H1 (cell line): ENCODE measurements around the gene CHPF. TPM values are rescaled to one million over a fixed set of nuclear protein-coding genes. Genes with fewer than 3 reads are reported as not detected.
A peak's percentile ranks its signal among the peaks of the same experiment; 100 is the strongest.

Experiments
- CTCF ChIA-PET: fragments of 300-600 bp; sonication (Branson Sonifier 250); formaldehyde crosslinking; loops from one replicate; lab custom pipeline; 2021; ENCODE audit not compliant: partially characterized antibody; lab: Charles Lee
- POLR2A ChIA-PET: fragments of 300-600 bp; sonication (Branson Sonifier 250); formaldehyde crosslinking; loops from one replicate; lab custom pipeline; 2021; ENCODE audit warnings: inconsistent platforms; ENCODE audit not compliant: partially characterized antibody; lab: Charles Lee
- DNase-seq, 2 experiments: peaks; one replicate each; pipeline versions ENCODE4 v3.0.0 to v3.0.0-alpha.2; 2010 to 2022; ENCODE audit warnings: low spot score in 2 of 2, low read depth in 1 of 2, mixed read lengths in 1 of 2
- FAIRE-seq: peaks from 2 replicates; lab custom pipeline; 2011; peaks lifted over from hg19 to GRCh38; lab: Jason Lieb, UNC
- H2AFZ ChIP-seq: 2 replicates; pipeline ENCODE4 v1.8.1; 2012; ENCODE audit warnings: low read length, inconsistent platforms
- H2AK5ac ChIP-seq: 2 replicates; pipeline ENCODE4 v1.6.1; 2013; ENCODE audit warnings: low read depth, low read length
- H2BK120ac ChIP-seq: replicated peaks from 2 replicates; pipeline ENCODE3; 2013; ENCODE audit warnings: low read depth, low read length, inconsistent platforms
- H2BK12ac ChIP-seq: 2 replicates; pipeline ENCODE4 v1.6.1; 2013; ENCODE audit warnings: low read depth, low read length
- H2BK15ac ChIP-seq: 2 replicates; pipeline ENCODE4 v1.6.1; 2013; ENCODE audit warnings: low read length
- H2BK20ac ChIP-seq: 2 replicates; pipeline ENCODE4 v1.6.1; 2013; ENCODE audit warnings: low read length
- H2BK5ac ChIP-seq: 2 replicates; pipeline ENCODE4 v1.6.1; 2013; ENCODE audit warnings: low read depth, low read length
- H3K14ac ChIP-seq: 2 replicates; pipeline ENCODE4 v1.6.1; 2013; ENCODE audit warnings: inconsistent platforms; ENCODE audit not compliant: insufficient read length
- H3K18ac ChIP-seq: 2 replicates; pipeline ENCODE4 v1.6.1; 2013; ENCODE audit warnings: low read length; ENCODE audit errors: extremely low read depth
- H3K23ac ChIP-seq: 2 replicates; pipeline ENCODE4 v1.6.1; 2013; ENCODE audit warnings: inconsistent platforms; ENCODE audit not compliant: insufficient read length
- H3K23me2 ChIP-seq: 2 replicates; pipeline ENCODE4 v1.6.1; 2013; ENCODE audit warnings: low read depth, low read length
- H3K27ac ChIP-seq: 2 replicates; pipeline ENCODE4 v1.6.1; 2011; ENCODE audit warnings: low read depth, low read length, inconsistent platforms
- H3K27me3 ChIP-seq, 4 experiments: replicated peaks in 1 of 4; 1 replicate in 1 of 4; 2 replicates in 3 of 4; pipeline versions ENCODE4 v1.6.1 to v1.8.1; 2011 to 2013; ENCODE audit warnings: low read length in 3 of 4, mild to moderate bottlenecking in 3 of 4, inconsistent platforms in 2 of 4, mixed read lengths in 2 of 4, moderate library complexity in 1 of 4; ENCODE audit not compliant: control insufficient read depth in 3 of 4, insufficient read depth in 3 of 4; ENCODE audit errors: extremely low read depth in 1 of 4
- H3K36me3 ChIP-seq, 4 experiments: 2 replicates each; pipeline versions ENCODE4 v1.6.1 to v1.8.1; 2011 to 2013; ENCODE audit warnings: mild to moderate bottlenecking in 4 of 4, low read length in 3 of 4, moderate library complexity in 2 of 4, control low read depth in 1 of 4, inconsistent platforms in 1 of 4; ENCODE audit not compliant: insufficient read depth in 4 of 4, control insufficient read depth in 2 of 4
- H3K4ac ChIP-seq: replicated peaks from 2 replicates; pipeline ENCODE3; 2013; ENCODE audit warnings: low read length, low read depth, mixed read lengths, inconsistent platforms; ENCODE audit not compliant: insufficient read length
- H3K4me1 ChIP-seq, 4 experiments: replicated peaks in 1 of 4; 1 replicate in 1 of 4; 2 replicates in 3 of 4; pipeline versions ENCODE4 v1.6.1 to v1.8.1; 2011 to 2013; ENCODE audit warnings: low read length in 3 of 4, inconsistent platforms in 2 of 4, mixed read lengths in 1 of 4; ENCODE audit not compliant: insufficient read depth in 4 of 4, control insufficient read depth in 3 of 4
- H3K4me2 ChIP-seq, 2 experiments: 2 replicates each; pipeline versions ENCODE4 v1.6.1 to v1.8.1; 2011 to 2013; ENCODE audit warnings: low read depth in 2 of 2, low read length in 2 of 2, control low read depth in 1 of 2, inconsistent platforms in 1 of 2, mild to moderate bottlenecking in 1 of 2; ENCODE audit not compliant: insufficient read depth in 1 of 2
- H3K4me3 ChIP-seq, 4 experiments: fragments of 200-600, 300-600 bp in 1 of 4; sonication (generic), shearing (Covaris generic), sonication (Bioruptor Twin) in 1 of 4; 2 replicates each; pipeline versions ENCODE4 v1.5.1 to v1.8.1; 2011 to 2016; ENCODE audit warnings: low read length in 4 of 4, low read depth in 3 of 4, control low read depth in 2 of 4, inconsistent platforms in 2 of 4, mild to moderate bottlenecking in 2 of 4, mixed read lengths in 1 of 4, moderate library complexity in 1 of 4; ENCODE audit not compliant: insufficient read depth in 2 of 4; ENCODE audit errors: extremely low read depth in 1 of 4
- H3K56ac ChIP-seq: replicated peaks from 2 replicates; pipeline ENCODE3; 2013; ENCODE audit warnings: low read depth, mild to moderate bottlenecking, mixed read lengths, low read length, inconsistent platforms; ENCODE audit not compliant: insufficient read length
- H3K79me1 ChIP-seq: 2 replicates; pipeline ENCODE4 v1.6.1; 2013; ENCODE audit warnings: low read depth, low read length, control low read depth
- H3K79me2 ChIP-seq, 2 experiments: 2 replicates each; pipeline versions ENCODE4 v1.6.1 to v1.8.1; 2012 to 2013; ENCODE audit warnings: low read length in 2 of 2, mild to moderate bottlenecking in 2 of 2, inconsistent platforms in 1 of 2; ENCODE audit not compliant: insufficient read depth in 2 of 2, control insufficient read depth in 1 of 2
- H3K9ac ChIP-seq, 4 experiments: replicated peaks in 1 of 4; 1 replicate in 1 of 4; 2 replicates in 3 of 4; pipeline versions ENCODE4 v1.6.1 to v1.8.1; 2011 to 2013; ENCODE audit warnings: low read depth in 3 of 4, low read length in 3 of 4, control low read depth in 2 of 4, mild to moderate bottlenecking in 2 of 4, moderate library complexity in 2 of 4, inconsistent platforms in 1 of 4; ENCODE audit errors: extremely low read depth in 1 of 4
- H3K9me3 ChIP-seq, 2 experiments: 2 replicates each; pipeline versions ENCODE4 v1.6.1 to v1.8.1; 2012 to 2013; ENCODE audit warnings: mild to moderate bottlenecking in 2 of 2, moderate library complexity in 2 of 2, control low read depth in 1 of 2, inconsistent platforms in 1 of 2, low read depth in 1 of 2, low read length in 1 of 2, mixed read lengths in 1 of 2; ENCODE audit not compliant: insufficient read depth in 2 of 2
- H4K20me1 ChIP-seq, 2 experiments: replicated peaks in 1 of 2; 2 replicates each; pipeline versions ENCODE3 to v1.8.1; 2011 to 2013; ENCODE audit warnings: inconsistent platforms in 2 of 2, low read length in 2 of 2, mild to moderate bottlenecking in 1 of 2; ENCODE audit not compliant: insufficient read depth in 2 of 2, control insufficient read depth in 1 of 2
- H4K5ac ChIP-seq: 2 replicates; pipeline ENCODE4 v1.6.1; 2013; ENCODE audit warnings: low read length, low read depth, mixed read lengths, inconsistent platforms; ENCODE audit not compliant: insufficient read length
- H4K8ac ChIP-seq: 2 replicates; pipeline ENCODE4 v1.8.0; 2013; ENCODE audit warnings: mild to moderate bottlenecking, moderate library complexity, low read length, inconsistent platforms; ENCODE audit not compliant: insufficient read depth; ENCODE audit errors: extremely low read depth
- H4K91ac ChIP-seq: replicated peaks from 2 replicates; pipeline ENCODE3; 2013; ENCODE audit warnings: low read length, mixed read lengths, inconsistent platforms; ENCODE audit not compliant: insufficient read length
- GABPA ChIP-seq: IDR thresholded peaks from 2 replicates; pipeline ENCODE4 v1.6.1; 2011; ENCODE audit warnings: mild to moderate bottlenecking, low read length, moderate library complexity, borderline replicate concordance; ENCODE audit not compliant: insufficient read depth
- PHF8 ChIP-seq: fragments of 200-600 bp; sonication (generic); conservative IDR thresholded peaks from 2 replicates; pipeline ENCODE4 v1.7.1; 2012; ENCODE audit warnings: low read depth, mild to moderate bottlenecking, inconsistent platforms, low read length, moderate library complexity
- RAD21 ChIP-seq, 2 experiments: IDR thresholded peaks in 1 of 2; conservative IDR thresholded peaks in 1 of 2; 2 replicates each; pipeline ENCODE4 v1.6.1; 2011; ENCODE audit warnings: low read depth in 2 of 2, low read length in 2 of 2, improper control_type of control experiment in 1 of 2, inconsistent platforms in 1 of 2, mild to moderate bottlenecking in 1 of 2, moderate library complexity in 1 of 2
- SIN3A ChIP-seq, 2 experiments: IDR thresholded peaks in 1 of 2; conservative IDR thresholded peaks in 1 of 2; 2 replicates each; pipeline ENCODE4 v1.6.1; 2011 to 2012; ENCODE audit warnings: low read length in 2 of 2, improper control_type of control experiment in 1 of 2, low read depth in 1 of 2, mild to moderate bottlenecking in 1 of 2
- WGBS, 2 experiments: shearing (Covaris generic) in 1 of 2; methylation state at CpG; one replicate each; pipeline versions ENCODE4 v1.1.6 to v1.1.7; 2013 to 2015; ENCODE audit warnings: low lambda C conversion rate in 2 of 2, mixed read lengths in 2 of 2, inconsistent platforms in 1 of 2, low coverage in 1 of 2, missing lambda C conversion rate in 1 of 2; ENCODE audit not compliant: insufficient replicate concordance in 2 of 2, insufficient coverage in 1 of 2, insufficient read length in 1 of 2; ENCODE audit errors: extremely low coverage in 1 of 2, missing lambda C conversion rate in 1 of 2; 5-methylcytosine and 5-hydroxymethylcytosine counted together
- polyA plus RNA-seq, 7 experiments: library from polyadenylated mRNA; depleted of rRNA in 3 of 7; stranded (reverse) in 5 of 7; unstranded in 2 of 7; fragments of >200 nt in 5 of 7; fragments of 200-250 nt in 2 of 7; gene quantifications; 1 replicate in 5 of 7; 2 replicates in 1 of 7; 4 replicates in 1 of 7; pipeline versions ENCODE4 v1.2.1 to v1.2.3, GENCODE V29; 2011 to 2013; ENCODE audit warnings: missing spikeins in 2 of 7, mixed read lengths in 2 of 7
- total RNA-seq: library from RNA; stranded (reverse); fragmentation: NEBNext Ultra II Directional; extraction: Animal tissue kit (Norgen Biotek cat#: 25700); gene quantifications from 2 replicates; pipeline ENCODE4 v1.2.1, GENCODE V29; 2021

Gene CHPF
- total and polyA plus RNA-seq, 2 of the 8 experiments (the other 6 are each of a cell fraction or from before 2014, with no cell fraction given), result 62.9 to 67.3 TPM

DNA sequence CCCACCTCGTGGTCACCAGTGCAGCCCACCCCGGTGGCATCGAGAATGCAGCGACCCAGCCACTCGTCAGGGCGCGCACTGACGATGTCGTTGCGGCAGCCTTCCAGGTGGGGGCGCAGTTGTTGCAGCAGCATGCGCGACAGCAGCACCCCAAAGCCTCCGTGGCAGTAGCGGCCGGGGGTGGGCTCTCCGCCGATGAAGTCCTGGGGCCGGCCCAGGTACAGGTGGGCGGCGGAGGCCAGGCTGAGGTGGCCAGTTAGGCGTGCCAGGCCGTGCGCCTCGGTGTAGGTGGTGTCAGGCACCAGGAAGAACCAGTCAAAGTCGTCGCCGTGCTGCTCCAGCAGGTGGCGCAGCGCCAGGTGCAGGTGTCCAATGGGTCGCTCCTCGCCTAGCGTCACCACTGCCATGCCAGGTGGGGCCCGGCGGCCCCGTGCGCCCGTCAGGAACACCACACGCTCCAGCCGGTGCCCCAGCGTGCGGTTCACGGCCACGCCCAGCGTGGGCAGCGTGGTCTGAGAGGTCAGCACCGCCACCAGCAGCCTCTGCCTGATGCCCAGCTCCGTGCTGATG, 1.9 kb downstream of the CHPF start:
- no peak overlapping the region for H4K91ac ChIP-seq
- peaks cover 4 to 22% (median 12%) of the 10 kb centered on the region in 4 experiments; a peak in 6 of 8 replicates for H3K36me3 ChIP-seq
- H3K9ac ChIP-seq, result no peak overlapping the region
- peak overlapping the region; percentile 4 to 90 (median 46); a peak in 5 of 8 replicates for H3K4me3 ChIP-seq
- no peak overlapping the region for H2BK120ac ChIP-seq
- H2BK20ac ChIP-seq, result no peak overlapping the region
- H3K23me2 ChIP-seq, result peaks cover 14% of the 10 kb centered on the region; the same call in 1 of the 2 replicates
- no peak overlapping the region for H2AFZ ChIP-seq
- H3K4me1 ChIP-seq, result peaks cover 5 to 28% (median 19%) of the 10 kb centered on the region in 4 experiments
- no peak overlapping the region for H3K56ac ChIP-seq
- peaks cover 11 to 17% of the 10 kb centered on the region in 2 experiments for H4K20me1 ChIP-seq
- no peak overlapping the region for H3K4ac ChIP-seq
- POLR2A ChIA-PET, result interaction anchor here (0.6 to 5.4 kb wide), 11 partner anchors 10 to 154 kb away, joined by 3 to 23 read pairs (median 5); partner anchors contain the start of genes INHA, OBSL1 and STK11IP
- no peak overlapping the region; the same call in 1 of the 2 replicates for H2BK5ac ChIP-seq
- no peak overlapping the region; the same call in 1 of the 2 replicates for H2BK15ac ChIP-seq
- H3K4me2 ChIP-seq, result peak overlapping the region; percentile 62 to 90
- no peak overlapping the region for H4K8ac ChIP-seq
- no peak overlapping the region for H3K14ac ChIP-seq
- 11% methylated on average over 45 of the region's 48 CpGs; no CpG with 5 or more reads in 1 of the 2 experiments for WGBS, 2 experiments
- no peak overlapping the region for H3K23ac ChIP-seq
- no peak overlapping the region for H2AK5ac ChIP-seq
- peaks cover 0 to 4% (median 0%) of the 10 kb centered on the region in 4 experiments; a peak in 2 of 7 replicates for H3K27me3 ChIP-seq
- FAIRE-seq (no peak), DNase-seq (peak; percentile 86 to 98)
- peak overlapping the region; percentile 38 for H4K5ac ChIP-seq
- H3K27ac ChIP-seq, result no peak overlapping the region
- no peak overlapping the region for H2BK12ac ChIP-seq
- H3K9me3 ChIP-seq, result no peaks in the 10 kb centered on the region
- peaks cover 0 to 6% of the 10 kb centered on the region in 2 experiments; a peak in 1 of 4 replicates for H3K79me2 ChIP-seq
- H3K79me1 ChIP-seq, result peaks cover 4% of the 10 kb centered on the region; the same call in 1 of the 2 replicates
- CTCF ChIA-PET, result interaction anchor here (0.6 to 113.1 kb wide), 47 partner anchors 8 to 871 kb away, joined by 3 to 7248 read pairs (median 6); partner anchors contain the start of genes ASIC4, DES, GLB1L and GMPPA
- no peak overlapping the region for H3K18ac ChIP-seq
- TF ChIP-seq RAD21 (IDR thresholded peaks at IDR 0.05 in 1 of 2, conservative IDR thresholded peaks at IDR 0.05 in 1 of 2; ENCODE audit: low read depth in 2 of 2, low read length in 2 of 2) (peak; percentile 57 to 61), GABPA (no peak), PHF8 (no peak), SIN3A (conservative IDR thresholded peaks at IDR 0.05 in 1 of 2, IDR thresholded peaks at IDR 0.05 in 1 of 2; ENCODE audit: low read depth in 1 of 2, low read length in 2 of 2) (peak in 1 of 2 experiments; percentile 86; a peak in 2 of 4 replicates)
